ENCODE data around the gene MPHOSPH8.
"Not testable (repeated sequence)": the region's sequence is repeated elsewhere in the genome, so short reads cannot be mapped to it uniquely, and the experiment has no call there.

The MPHOSPH8 gene

DNA sequence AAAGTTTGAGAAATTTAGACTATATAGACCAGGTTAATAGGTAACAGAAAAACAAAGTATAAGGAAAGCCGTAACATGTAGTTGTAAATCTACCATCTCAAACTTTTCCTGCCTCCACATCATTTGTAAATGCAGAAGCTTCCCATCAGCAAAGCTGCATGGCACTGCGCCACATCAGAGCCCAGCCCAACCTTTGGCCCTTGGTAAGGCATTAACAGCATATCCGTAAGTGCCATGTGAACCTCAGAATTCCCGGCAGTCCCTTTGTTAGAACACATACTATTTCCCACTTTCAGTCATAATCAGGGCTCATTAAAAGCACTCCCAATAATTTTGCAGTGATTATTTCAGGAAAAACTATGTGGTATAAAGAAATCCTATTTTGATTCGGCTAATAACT, 51.6 kb downstream of the MPHOSPH8 start:
- H3K27me3 ChIP-seq (ENCODE audit: control insufficient read depth, low read length), result no peaks in the 10 kb centered on the region
- H3K4me2 ChIP-seq (ENCODE audit: low read length), result no peak overlapping the region
- H3K4me3 ChIP-seq (ENCODE audit: low read length), result no peak overlapping the region
- TF ChIP-seq EZH2phosphoT487 (IDR thresholded peaks at IDR 0.05; ENCODE audit: borderline replicate concordance, low read length), result no peak
- TF ChIP-seq, protein P1, sequence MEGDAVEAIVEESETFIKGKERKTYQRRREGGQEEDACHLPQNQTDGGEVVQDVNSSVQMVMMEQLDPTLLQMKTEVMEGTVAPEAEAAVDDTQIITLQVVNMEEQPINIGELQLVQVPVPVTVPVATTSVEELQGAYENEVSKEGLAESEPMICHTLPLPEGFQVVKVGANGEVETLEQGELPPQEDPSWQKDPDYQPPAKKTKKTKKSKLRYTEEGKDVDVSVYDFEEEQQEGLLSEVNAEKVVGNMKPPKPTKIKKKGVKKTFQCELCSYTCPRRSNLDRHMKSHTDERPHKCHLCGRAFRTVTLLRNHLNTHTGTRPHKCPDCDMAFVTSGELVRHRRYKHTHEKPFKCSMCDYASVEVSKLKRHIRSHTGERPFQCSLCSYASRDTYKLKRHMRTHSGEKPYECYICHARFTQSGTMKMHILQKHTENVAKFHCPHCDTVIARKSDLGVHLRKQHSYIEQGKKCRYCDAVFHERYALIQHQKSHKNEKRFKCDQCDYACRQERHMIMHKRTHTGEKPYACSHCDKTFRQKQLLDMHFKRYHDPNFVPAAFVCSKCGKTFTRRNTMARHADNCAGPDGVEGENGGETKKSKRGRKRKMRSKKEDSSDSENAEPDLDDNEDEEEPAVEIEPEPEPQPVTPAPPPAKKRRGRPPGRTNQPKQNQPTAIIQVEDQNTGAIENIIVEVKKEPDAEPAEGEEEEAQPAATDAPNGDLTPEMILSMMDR (IDR thresholded peaks at IDR 0.05; ENCODE audit: low read depth, low read length, poor library complexity, severe bottlenecking), result no peak
- no peaks in the 10 kb centered on the region for H4K20me1 ChIP-seq (ENCODE audit: control insufficient read depth, insufficient read depth, low read depth, low read length)
- H3K9me3 ChIP-seq (ENCODE audit: control insufficient read depth, insufficient read depth, low read length), result no peaks in the 10 kb centered on the region
- H3F3A ChIP-seq (ENCODE audit: control insufficient read depth, insufficient read depth), result no peaks in the 10 kb centered on the region
- H3K4me1 ChIP-seq (ENCODE audit: control insufficient read depth, low read length), result no peaks in the 10 kb centered on the region
- H3K9me2 ChIP-seq (replicated peaks; ENCODE audit: control insufficient read depth, low read length), result no peaks in the 10 kb centered on the region
- no peak overlapping the region for H3K27ac ChIP-seq (ENCODE audit: low read depth, low read length)
- H3K79me2 ChIP-seq (ENCODE audit: control insufficient read depth, low read length), result no peaks in the 10 kb centered on the region
- peaks cover 24% of the 10 kb centered on the region for H3K36me3 ChIP-seq (ENCODE audit: control insufficient read depth, low read length)

DNA sequence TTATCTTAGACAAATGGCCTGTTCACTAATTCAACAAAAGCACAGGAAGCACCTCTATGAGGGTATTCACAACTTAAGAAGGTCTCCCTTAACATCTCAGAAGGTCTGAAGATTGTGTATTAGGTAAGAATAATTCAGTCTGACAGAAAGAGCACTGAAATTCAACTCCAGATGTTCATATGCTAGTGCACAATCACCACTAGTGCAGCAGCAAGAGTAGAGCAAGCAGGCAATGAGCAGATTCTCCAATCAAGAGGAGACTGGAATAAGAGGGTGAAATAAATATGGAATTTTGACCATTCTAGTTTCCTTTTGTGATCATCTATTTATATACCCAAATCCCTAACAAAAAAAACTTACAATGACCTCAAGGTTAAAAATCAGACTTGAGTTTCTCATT, 52.0 kb downstream of the MPHOSPH8 start:
- Histone ChIP-seq H3K4me2 (ENCODE audit: low read length) (no peak overlapping the region), H3K4me1 (ENCODE audit: control insufficient read depth, low read length) (no peaks in the 10 kb centered on the region), H3K27ac (ENCODE audit: low read depth, low read length) (no peak overlapping the region), H3K27me3 (ENCODE audit: control insufficient read depth, low read length) (no peaks in the 10 kb centered on the region), H3K36me3 (ENCODE audit: control insufficient read depth, low read length) (peaks cover 23% of the 10 kb centered on the region), H3K9me3 (ENCODE audit: control insufficient read depth, insufficient read depth, low read length) (no peaks in the 10 kb centered on the region), H3K4me3 (ENCODE audit: low read length) (no peak overlapping the region), H3K79me2 (ENCODE audit: control insufficient read depth, low read length) (no peaks in the 10 kb centered on the region), H3K9me2 (replicated peaks; ENCODE audit: control insufficient read depth, low read length) (no peaks in the 10 kb centered on the region), H3F3A (ENCODE audit: control insufficient read depth, insufficient read depth) (no peaks in the 10 kb centered on the region), H4K20me1 (ENCODE audit: control insufficient read depth, insufficient read depth, low read depth, low read length) (no peaks in the 10 kb centered on the region)
- TF ChIP-seq EZH2phosphoT487 (IDR thresholded peaks at IDR 0.05; ENCODE audit: borderline replicate concordance, low read length), result no peak
- TF ChIP-seq, protein P1 (IDR thresholded peaks at IDR 0.05; ENCODE audit: low read depth, low read length, poor library complexity, severe bottlenecking), result no peak

DNA sequence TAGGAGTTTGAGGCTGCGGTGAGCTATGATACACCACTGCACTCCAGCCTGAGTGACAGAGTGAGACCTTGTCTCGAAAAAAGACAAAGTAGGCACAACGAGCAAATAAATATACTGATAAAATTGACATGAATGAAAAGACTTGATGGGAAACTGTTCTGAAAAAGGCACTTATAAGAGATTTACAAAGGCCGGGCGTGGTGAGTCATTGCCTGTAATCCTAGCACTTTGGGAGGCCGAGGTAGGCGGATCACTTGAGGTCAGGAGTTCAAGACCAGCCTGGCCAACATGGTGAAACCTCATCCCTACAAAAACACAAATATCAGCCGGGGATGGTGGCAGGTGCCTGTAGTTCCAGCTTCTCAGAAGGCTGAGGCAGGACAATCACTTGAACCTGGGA, 58.0 kb downstream of the MPHOSPH8 start:
- not testable (repeated sequence) for H3K9me2 ChIP-seq (replicated peaks; ENCODE audit: control insufficient read depth, low read length); H3K9me3 ChIP-seq (ENCODE audit: control insufficient read depth, insufficient read depth, low read length); H3K4me1 ChIP-seq (ENCODE audit: control insufficient read depth, low read length); H3K79me2 ChIP-seq (ENCODE audit: control insufficient read depth, low read length); H3K27ac ChIP-seq (ENCODE audit: low read depth, low read length); H3K4me3 ChIP-seq (ENCODE audit: low read length); H4K20me1 ChIP-seq (ENCODE audit: control insufficient read depth, insufficient read depth, low read depth, low read length); H3K27me3 ChIP-seq (ENCODE audit: control insufficient read depth, low read length); H3F3A ChIP-seq (ENCODE audit: control insufficient read depth, insufficient read depth); H3K4me2 ChIP-seq (ENCODE audit: low read length)
- H3K36me3 ChIP-seq (ENCODE audit: control insufficient read depth, low read length), result peaks cover 15% of the 10 kb centered on the region

DNA sequence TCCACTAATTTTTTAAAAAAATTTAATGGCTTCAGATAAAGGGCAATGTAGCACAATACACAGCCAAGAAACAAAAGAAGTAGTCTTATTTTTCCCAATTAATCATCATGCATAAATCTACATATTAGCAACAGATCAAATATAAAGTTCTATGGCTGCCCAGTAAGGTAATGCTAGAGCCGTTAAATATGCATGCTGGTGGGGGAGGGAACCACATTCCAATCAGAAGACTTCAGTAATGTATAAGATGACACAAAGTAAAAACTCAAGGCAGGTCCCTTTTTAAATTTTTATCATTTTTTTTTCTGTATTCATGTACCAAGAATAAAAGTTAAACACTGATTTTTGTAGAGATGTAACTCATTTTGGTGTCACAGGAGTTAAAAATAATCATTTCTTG, 62.0 kb downstream of the MPHOSPH8 start:
- Histone ChIP-seq H3K4me2 (ENCODE audit: low read length) (no peak overlapping the region), H4K20me1 (ENCODE audit: control insufficient read depth, insufficient read depth, low read depth, low read length) (no peaks in the 10 kb centered on the region), H3K9me3 (ENCODE audit: control insufficient read depth, insufficient read depth, low read length) (no peaks in the 10 kb centered on the region), H3K27ac (ENCODE audit: low read depth, low read length) (no peak overlapping the region), H3F3A (ENCODE audit: control insufficient read depth, insufficient read depth) (peaks cover 3% of the 10 kb centered on the region; the same call in 1 of the 2 replicates), H3K79me2 (ENCODE audit: control insufficient read depth, low read length) (no peaks in the 10 kb centered on the region), H3K27me3 (ENCODE audit: control insufficient read depth, low read length) (no peaks in the 10 kb centered on the region), H3K4me3 (ENCODE audit: low read length) (no peak overlapping the region), H3K9me2 (replicated peaks; ENCODE audit: control insufficient read depth, low read length) (no peaks in the 10 kb centered on the region), H3K4me1 (ENCODE audit: control insufficient read depth, low read length) (no peaks in the 10 kb centered on the region), H3K36me3 (ENCODE audit: control insufficient read depth, low read length) (peaks cover 13% of the 10 kb centered on the region)
- no peak for TF ChIP-seq EZH2phosphoT487 (IDR thresholded peaks at IDR 0.05; ENCODE audit: borderline replicate concordance, low read length)
- TF ChIP-seq, protein P1 (IDR thresholded peaks at IDR 0.05; ENCODE audit: low read depth, low read length, poor library complexity, severe bottlenecking), result no peak

Measured in DOHH2 (cell line).